ENCODE measurements around the gene KCNJ2. TPM values are rescaled to one million over a fixed set of nuclear protein-coding genes. Genes with fewer than 3 reads are reported as not detected.

KCNJ2 gene
- total and polyA plus RNA-seq, 5 donors: 2.3 to 11.3 (median 8.0) TPM

GRCh38 chr17:70204431-70204830 lies 35.1 kb downstream of the KCNJ2 start:
- no peaks in the 10 kb centered on the region for H3K27me3 ChIP-seq (ENCODE audit: control insufficient read depth, insufficient read depth)
- H3K9me3 ChIP-seq (ENCODE audit: control insufficient read depth, low read length): no peaks in the 10 kb centered on the region
- no peaks in the 10 kb centered on the region for H3K4me1 ChIP-seq (ENCODE audit: control insufficient read depth, insufficient read depth, low read length)
- 95% methylated on average over 3 of the region's 3 CpGs for WGBS
- DNase-seq (no peak), ATAC-seq (no peak)
- intact Hi-C loops (cut with DNase I): no loop called here
- no peak overlapping the region for H3K4me3 ChIP-seq (ENCODE audit: low read length)
- no peak overlapping the region for H3K27ac ChIP-seq (ENCODE audit: low read length)

GRCh38 chr17:70205401-70205800 lies 36.1 kb downstream of the KCNJ2 start:
- no peak overlapping the region for H3K4me3 ChIP-seq (ENCODE audit: low read length)

GRCh38 chr17:70206361-70207010 lies 37.2 kb downstream of the KCNJ2 start:
- 71% methylated on average over 6 of the region's 6 CpGs for WGBS
- intact Hi-C loops (cut with DNase I): no loop called here
- no peaks in the 10 kb centered on the region for H3K27me3 ChIP-seq (ENCODE audit: control insufficient read depth, insufficient read depth)
- H3K4me1 ChIP-seq (ENCODE audit: control insufficient read depth, insufficient read depth, low read length): no peaks in the 10 kb centered on the region
- no peak overlapping the region for H3K27ac ChIP-seq (ENCODE audit: low read length)
- DNase-seq (no peak), ATAC-seq (no peak)
- no peaks in the 10 kb centered on the region for H3K9me3 ChIP-seq (ENCODE audit: control insufficient read depth, low read length)
- H3K4me3 ChIP-seq (ENCODE audit: low read length): no peak overlapping the region

More at GRCh38 chr17:70205401-70205800, 36.1 kb downstream of the KCNJ2 start:
- H3K27ac ChIP-seq (ENCODE audit: low read length): no peak overlapping the region
- H3K4me1 ChIP-seq (ENCODE audit: control insufficient read depth, insufficient read depth, low read length): no peaks in the 10 kb centered on the region
- intact Hi-C loops (cut with DNase I): no loop called here
- H3K27me3 ChIP-seq (ENCODE audit: control insufficient read depth, insufficient read depth): no peaks in the 10 kb centered on the region
- ATAC-seq (no peak), DNase-seq (no peak)
- no peaks in the 10 kb centered on the region for H3K9me3 ChIP-seq (ENCODE audit: control insufficient read depth, low read length)
- WGBS: 82% methylated on average over 4 of the region's 4 CpGs

- intact Hi-C loops (cut with DNase I): no loop called here
- H3K27ac ChIP-seq (ENCODE audit: low read length): no peak overlapping the region
Observed at GRCh38 chr17:70207184-70207583, 37.9 kb downstream of the KCNJ2 start.

GRCh38 chr17:70208080-70208794 lies 38.9 kb downstream of the KCNJ2 start:
- Histone ChIP-seq H3K4me3 (ENCODE audit: low read length) (no peak overlapping the region), H3K27me3 (ENCODE audit: control insufficient read depth, insufficient read depth) (no peaks in the 10 kb centered on the region), H3K27ac (ENCODE audit: low read length) (no peak overlapping the region), H3K9me3 (ENCODE audit: control insufficient read depth, low read length) (no peaks in the 10 kb centered on the region), H3K4me1 (ENCODE audit: control insufficient read depth, insufficient read depth, low read length) (no peaks in the 10 kb centered on the region)
- intact Hi-C loops (cut with DNase I): no loop called here
- DNase-seq (no peak), ATAC-seq (no peak)
- 73% methylated on average over 7 of the region's 7 CpGs for WGBS

More at GRCh38 chr17:70207184-70207583, 37.9 kb downstream of the KCNJ2 start:
- no peaks in the 10 kb centered on the region for H3K4me1 ChIP-seq (ENCODE audit: control insufficient read depth, insufficient read depth, low read length)
- no peaks in the 10 kb centered on the region for H3K9me3 ChIP-seq (ENCODE audit: control insufficient read depth, low read length)
- ATAC-seq (no peak), DNase-seq (no peak)
- H3K4me3 ChIP-seq (ENCODE audit: low read length): no peak overlapping the region
- no peaks in the 10 kb centered on the region for H3K27me3 ChIP-seq (ENCODE audit: control insufficient read depth, insufficient read depth)
- WGBS: 66% methylated on average over 1 of the region's 1 CpG

- 79% methylated on average over 6 of the region's 6 CpGs for WGBS
Observed at GRCh38 chr17:70208825-70209555, 39.7 kb downstream of the KCNJ2 start.

GRCh38 chr17:70215656-70216055 lies 46.3 kb downstream of the KCNJ2 start:
- WGBS: 88% methylated on average over 4 of the region's 4 CpGs
- no peaks in the 10 kb centered on the region for H3K27me3 ChIP-seq (ENCODE audit: control insufficient read depth, insufficient read depth)
- H3K4me1 ChIP-seq (ENCODE audit: control insufficient read depth, insufficient read depth, low read length): no peaks in the 10 kb centered on the region
- no peak overlapping the region for H3K27ac ChIP-seq (ENCODE audit: low read length)
- ATAC-seq (no peak), DNase-seq (no peak)
- H3K4me3 ChIP-seq (ENCODE audit: low read length): no peak overlapping the region
- intact Hi-C loops (cut with DNase I): no loop called here
- no peaks in the 10 kb centered on the region for H3K9me3 ChIP-seq (ENCODE audit: control insufficient read depth, low read length)

More at GRCh38 chr17:70208825-70209555, 39.7 kb downstream of the KCNJ2 start:
- no peak overlapping the region for H3K27ac ChIP-seq (ENCODE audit: low read length)
- DNase-seq (no peak), ATAC-seq (peak in 1 of 2 donors; percentile 24)
- intact Hi-C loops (cut with DNase I): no loop called here
- no peaks in the 10 kb centered on the region for H3K4me1 ChIP-seq (ENCODE audit: control insufficient read depth, insufficient read depth, low read length)
- no peaks in the 10 kb centered on the region for H3K27me3 ChIP-seq (ENCODE audit: control insufficient read depth, insufficient read depth)
- H3K9me3 ChIP-seq (ENCODE audit: control insufficient read depth, low read length): no peaks in the 10 kb centered on the region
- H3K4me3 ChIP-seq (ENCODE audit: low read length): no peak overlapping the region

- no peaks in the 10 kb centered on the region for H3K27me3 ChIP-seq (ENCODE audit: control insufficient read depth, insufficient read depth)
- H3K27ac ChIP-seq (ENCODE audit: low read length): no peak overlapping the region
- no peaks in the 10 kb centered on the region for H3K9me3 ChIP-seq (ENCODE audit: control insufficient read depth, low read length)
- WGBS: 52% methylated on average over 1 of the region's 1 CpG
- H3K4me3 ChIP-seq (ENCODE audit: low read length): no peak overlapping the region
- ATAC-seq (no peak), DNase-seq (no peak)
- H3K4me1 ChIP-seq (ENCODE audit: control insufficient read depth, insufficient read depth, low read length): no peaks in the 10 kb centered on the region
- intact Hi-C loops (cut with DNase I): no loop called here
Observed at GRCh38 chr17:70217571-70217970, 48.2 kb downstream of the KCNJ2 start.

GRCh38 chr17:70225276-70225675 lies 55.9 kb downstream of the KCNJ2 start:
- no peaks in the 10 kb centered on the region for H3K27me3 ChIP-seq (ENCODE audit: control insufficient read depth, insufficient read depth)
- no peak overlapping the region for H3K27ac ChIP-seq (ENCODE audit: low read length)
- intact Hi-C loops (cut with DNase I): no loop called here
- DNase-seq (no peak), ATAC-seq (no peak)
- 46% methylated on average over 4 of the region's 4 CpGs for WGBS
- H3K4me1 ChIP-seq (ENCODE audit: control insufficient read depth, insufficient read depth, low read length): no peaks in the 10 kb centered on the region
- no peak overlapping the region for H3K4me3 ChIP-seq (ENCODE audit: low read length)
- no peaks in the 10 kb centered on the region for H3K9me3 ChIP-seq (ENCODE audit: control insufficient read depth, low read length)

All from right cardiac atrium (tissue), 5 donors.